ENCODE data around the gene RGS17. TPM values are rescaled to one million over a fixed set of nuclear protein-coding genes. Genes with fewer than 3 reads are reported as not detected.
A peak's percentile ranks its signal among the peaks of the same experiment; 100 is the strongest.

The RGS17 gene
- total RNA-seq, 1 donor from 2014 or later, result 8.0 TPM

GRCh38 chr6:153028963-153029362 lies 102.1 kb downstream of the RGS17 start:
- no peak overlapping the region for H3K4me3 ChIP-seq (ENCODE audit: low read depth, low read length)
- no peak for DNase-seq (ENCODE audit: low read depth)
- no peak for TF ChIP-seq CTCF (conservative IDR thresholded peaks at IDR 0.05; ENCODE audit: low read depth, low read length)

GRCh38 chr6:153028286-153028685 lies 102.8 kb downstream of the RGS17 start:
- no peak for DNase-seq (ENCODE audit: low read depth)
- no peak overlapping the region for H3K4me3 ChIP-seq (ENCODE audit: low read depth, low read length)
- no peak for TF ChIP-seq CTCF (conservative IDR thresholded peaks at IDR 0.05; ENCODE audit: low read depth, low read length)

GRCh38 chr6:153027480-153027879 lies 103.6 kb downstream of the RGS17 start:
- no peak for TF ChIP-seq CTCF (conservative IDR thresholded peaks at IDR 0.05; ENCODE audit: low read depth, low read length)
- H3K4me3 ChIP-seq (ENCODE audit: low read depth, low read length), result no peak overlapping the region
- DNase-seq (ENCODE audit: low read depth), result no peak

- no peak for TF ChIP-seq CTCF (conservative IDR thresholded peaks at IDR 0.05; ENCODE audit: low read depth, low read length)
These were observed 106.4 kb downstream of the RGS17 start for GRCh38 chr6:153024709-153025017.

GRCh38 chr6:153023977-153024708 lies 106.9 kb downstream of the RGS17 start:
- TF ChIP-seq CTCF (conservative IDR thresholded peaks at IDR 0.05; ENCODE audit: low read depth, low read length), result peak; percentile 84
- no peak overlapping the region for H3K4me3 ChIP-seq (ENCODE audit: low read depth, low read length)
- DNase-seq (ENCODE audit: low read depth), result no peak

More at GRCh38 chr6:153024709-153025017, 106.4 kb downstream of the RGS17 start:
- DNase-seq (ENCODE audit: low read depth), result no peak
- H3K4me3 ChIP-seq (ENCODE audit: low read depth, low read length), result no peak overlapping the region

- no peak overlapping the region for H3K4me3 ChIP-seq (ENCODE audit: low read depth, low read length)
- no peak for DNase-seq (ENCODE audit: low read depth)
- no peak for TF ChIP-seq CTCF (conservative IDR thresholded peaks at IDR 0.05; ENCODE audit: low read depth, low read length)
These were observed 112.7 kb downstream of the RGS17 start for GRCh38 chr6:153018355-153018754.

GRCh38 chr6:153016846-153017245 lies 114.2 kb downstream of the RGS17 start:
- DNase-seq (ENCODE audit: low read depth), result no peak
- TF ChIP-seq CTCF (conservative IDR thresholded peaks at IDR 0.05; ENCODE audit: low read depth, low read length), result no peak
- H3K4me3 ChIP-seq (ENCODE audit: low read depth, low read length), result no peak overlapping the region
